GM19025 (cell line): ENCODE results near the gene SLAIN2.

Experiments
- ATAC-seq: cut with Tn5 transposase; IDR thresholded peaks from one replicate; pipeline ENCODE4 v1.9.1; 2021; ENCODE audit warnings: mild to moderate bottlenecking, low read depth, moderate library complexity; ENCODE audit not compliant: unreplicated experiment

SLAIN2 gene

DNA sequence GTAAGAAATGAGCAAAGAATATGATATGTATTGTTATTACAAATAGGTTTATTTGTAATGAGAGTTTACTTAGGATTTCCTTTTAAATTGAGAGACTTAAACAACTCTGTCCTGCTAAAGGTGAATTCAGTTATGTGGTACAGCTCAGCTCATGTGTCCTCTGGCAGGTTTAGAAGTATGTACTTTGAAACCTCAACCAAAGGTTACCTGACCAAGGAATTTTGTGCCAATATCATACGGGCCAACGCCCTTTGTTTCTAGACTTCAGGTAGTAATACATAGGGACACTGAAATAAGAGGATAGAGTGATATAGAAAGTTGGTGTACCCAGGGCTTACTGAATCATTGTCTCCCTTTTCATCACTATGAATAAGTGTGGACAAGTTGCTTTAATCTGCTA lies 25.7 kb downstream of the SLAIN2 start:
- no peak for ATAC-seq

DNA sequence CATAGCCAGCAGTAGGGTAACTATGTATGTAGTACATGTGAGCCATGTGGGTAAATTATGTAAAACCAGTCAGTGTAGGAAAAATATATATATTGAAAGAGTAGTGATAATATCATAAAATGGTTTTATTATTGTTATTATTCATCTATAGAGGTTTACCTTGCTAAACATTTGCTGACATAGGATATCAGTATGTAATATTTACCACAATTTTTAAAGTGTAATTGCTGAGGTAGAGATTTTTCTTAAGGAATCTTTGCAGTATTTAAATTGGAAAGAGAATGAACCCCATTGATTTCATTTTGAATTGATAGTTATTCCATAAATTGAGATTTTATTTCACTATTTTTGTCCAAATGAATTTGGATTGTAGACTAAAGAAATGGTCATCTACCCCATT lies 27.1 kb downstream of the SLAIN2 start:
- ATAC-seq, result no peak

DNA sequence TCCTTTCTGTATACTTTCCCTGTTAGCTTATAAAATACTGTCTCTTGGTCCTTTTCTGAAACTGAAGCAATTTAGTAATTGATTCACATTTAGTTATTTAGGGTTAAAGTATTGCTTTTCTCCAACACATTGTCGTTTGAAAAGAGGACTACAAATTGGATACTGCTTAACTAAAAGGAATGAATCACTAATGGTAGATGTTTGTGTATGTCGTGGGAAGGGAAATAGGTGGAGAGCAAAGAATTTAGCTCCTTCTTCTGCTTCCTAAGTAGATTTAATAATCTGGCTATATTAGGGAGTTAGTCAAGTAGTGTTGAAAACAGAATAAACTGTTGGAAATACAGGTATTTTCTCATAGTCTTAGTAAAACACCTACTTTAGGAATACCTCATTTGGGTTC lies 27.9 kb downstream of the SLAIN2 start:
- ATAC-seq, result no peak

DNA sequence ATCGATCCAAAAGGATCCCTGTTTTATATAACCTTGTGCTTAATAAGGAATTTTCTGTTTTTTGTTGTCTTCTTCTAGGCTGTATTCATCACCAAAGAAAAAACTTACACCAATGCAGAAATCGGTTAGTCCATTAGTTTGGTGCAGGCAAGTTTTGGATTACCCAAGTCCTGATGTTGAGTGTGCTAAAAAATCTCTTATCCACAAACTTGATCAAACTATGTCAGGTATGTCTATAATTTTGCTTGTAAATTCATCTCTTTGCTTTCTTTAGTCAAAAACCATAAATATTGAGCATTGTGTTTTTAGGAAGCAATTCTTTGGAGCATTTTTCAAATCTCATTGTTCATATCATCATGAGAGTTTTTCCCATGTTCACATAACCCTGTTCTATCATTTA lies 28.4 kb downstream of the SLAIN2 start:
- ATAC-seq, result no peak

DNA sequence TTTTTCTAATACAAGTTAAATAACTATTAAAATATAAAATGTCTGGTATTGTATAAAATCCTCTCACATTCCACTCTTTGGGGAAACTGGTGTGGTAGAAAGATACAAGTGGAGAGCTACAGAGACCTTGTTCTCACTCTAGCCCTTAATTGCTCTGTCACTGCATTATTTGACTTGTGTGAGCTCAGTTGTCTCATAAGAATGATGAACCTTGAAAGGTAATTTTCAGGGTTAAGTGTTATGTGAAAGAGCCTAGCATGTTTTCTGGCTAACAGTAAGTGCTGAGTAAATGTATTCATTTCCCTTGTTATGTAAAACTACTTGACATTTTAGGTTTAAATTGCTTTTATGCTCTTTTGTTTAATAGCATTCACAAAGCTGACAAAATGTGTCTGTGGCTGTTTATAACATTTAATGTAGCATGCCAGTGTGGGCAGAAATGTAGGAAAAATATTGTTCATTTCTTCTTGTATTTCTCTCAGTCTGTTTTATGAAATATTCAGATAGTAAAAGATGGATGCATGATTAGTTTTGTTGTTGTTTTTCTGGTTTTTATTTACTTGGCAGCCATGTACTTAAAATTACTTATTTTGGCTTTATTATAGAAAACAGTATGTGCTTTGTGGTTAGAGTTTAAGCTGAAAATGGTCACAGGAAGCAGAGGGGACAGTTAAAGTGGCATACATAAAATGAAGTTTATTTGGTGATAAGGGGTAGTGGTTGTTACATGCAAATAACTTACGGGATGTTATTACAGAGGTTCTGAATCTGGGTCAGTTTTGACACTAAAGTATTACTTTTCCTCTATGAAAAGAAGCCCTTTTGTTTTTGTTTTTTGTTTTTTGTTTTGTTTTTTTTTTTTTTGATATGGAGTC lies 29.2 kb downstream of the SLAIN2 start:
- no peak for ATAC-seq

DNA sequence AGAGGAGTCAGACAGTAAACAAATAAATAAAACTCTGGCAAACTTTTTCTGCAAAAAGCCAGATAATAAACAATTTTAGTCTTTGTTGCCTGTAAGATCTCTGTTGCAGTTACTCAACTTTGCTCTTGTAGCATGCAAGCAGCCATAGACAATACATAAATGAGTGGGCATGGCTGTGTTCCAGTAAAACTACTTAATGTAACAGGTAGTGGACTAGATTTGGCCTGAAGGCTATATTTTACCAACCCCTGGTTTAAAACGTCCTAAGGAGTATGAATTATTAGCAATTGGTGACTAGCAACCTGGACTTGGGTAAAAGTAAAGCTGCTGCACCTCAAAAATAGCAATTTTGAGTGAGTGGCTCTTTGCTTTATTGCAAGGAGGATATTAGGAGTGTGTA lies 30.9 kb downstream of the SLAIN2 start:
- ATAC-seq, result no peak

DNA sequence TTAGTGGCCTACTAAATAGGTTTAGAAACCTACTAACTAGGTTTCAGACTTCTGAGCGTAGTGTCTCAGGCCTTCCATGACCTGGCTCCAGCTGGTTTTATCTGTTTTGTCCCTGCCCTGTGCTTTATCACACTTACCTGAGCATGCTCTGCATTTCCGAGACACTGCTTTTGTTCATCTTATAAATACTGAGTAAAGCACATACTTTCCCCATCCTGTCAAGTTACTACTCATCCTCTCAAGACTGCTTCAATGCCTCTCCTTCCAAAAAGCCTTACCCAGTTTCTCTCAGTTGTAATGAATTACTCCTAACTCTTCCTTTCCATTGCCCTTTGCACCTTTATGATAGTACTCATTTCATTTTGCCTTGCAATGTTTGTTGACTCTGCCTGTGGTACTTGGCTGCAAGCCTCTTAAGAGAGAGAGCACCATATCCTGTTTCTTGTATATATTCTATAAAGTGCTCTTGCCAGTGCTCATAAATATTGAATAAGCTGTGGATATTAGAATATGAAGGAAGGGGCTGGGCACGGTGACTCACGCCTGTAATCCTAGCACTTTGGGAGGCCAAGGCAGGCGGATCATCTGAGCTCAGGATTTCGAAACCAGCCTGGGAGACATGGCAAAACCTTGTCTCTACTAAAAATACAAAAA lies 34.4 kb downstream of the SLAIN2 start:
- no peak for ATAC-seq

DNA sequence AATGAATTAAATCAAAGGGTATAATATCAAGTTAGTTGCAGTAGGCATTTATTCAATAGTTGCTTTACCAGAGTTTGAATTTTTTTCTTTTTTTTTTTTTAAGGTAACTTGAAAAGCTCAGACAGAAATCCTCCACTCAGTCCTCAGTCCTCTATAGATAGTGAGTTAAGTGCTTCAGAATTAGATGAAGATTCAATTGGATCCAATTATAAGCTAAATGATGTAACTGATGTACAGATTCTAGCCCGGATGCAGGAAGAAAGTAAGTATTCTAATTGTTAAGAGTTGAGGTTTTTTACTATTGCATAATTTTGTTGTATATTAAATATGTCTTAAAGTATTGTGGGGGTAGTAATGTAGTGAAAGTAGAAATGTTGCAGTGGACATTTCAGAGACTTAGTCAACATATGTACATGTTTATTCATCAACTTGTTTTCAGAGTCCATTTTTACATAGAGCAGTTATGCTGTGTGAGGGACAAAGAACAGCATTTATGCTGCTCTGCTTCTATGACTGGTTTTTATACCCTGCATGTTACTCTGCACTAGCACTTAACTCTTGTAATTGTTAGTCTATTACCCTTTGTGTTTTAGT lies 38.4 kb downstream of the SLAIN2 start:
- ATAC-seq, result no peak

DNA sequence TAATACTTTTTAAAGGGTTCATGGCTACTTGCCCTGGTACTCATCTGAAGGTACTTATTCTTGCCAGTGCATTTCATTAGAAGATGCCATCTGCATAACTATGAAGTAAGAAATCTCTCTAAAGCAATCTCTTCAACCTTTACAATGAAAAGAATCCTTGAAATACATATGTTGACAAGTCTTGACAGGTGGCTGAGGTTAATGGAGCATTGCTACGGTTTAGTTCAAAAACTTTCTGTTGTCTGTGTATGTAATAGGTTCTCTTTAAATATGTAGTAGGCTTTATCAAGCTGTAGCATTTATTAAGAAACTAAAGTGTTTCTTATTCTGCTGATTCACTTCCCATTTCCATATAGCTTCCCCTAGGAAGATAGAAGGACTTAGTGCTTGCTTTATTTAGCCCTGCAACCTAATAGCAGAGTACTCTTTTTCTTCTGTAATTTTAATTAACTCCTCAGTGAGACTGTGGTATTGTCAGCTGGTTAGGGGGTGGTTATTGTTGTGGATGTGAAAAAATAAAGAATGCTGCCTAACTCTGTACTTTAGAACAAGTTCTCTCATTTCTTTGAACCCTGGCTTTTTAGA lies 39.3 kb downstream of the SLAIN2 start:
- no peak for ATAC-seq

DNA sequence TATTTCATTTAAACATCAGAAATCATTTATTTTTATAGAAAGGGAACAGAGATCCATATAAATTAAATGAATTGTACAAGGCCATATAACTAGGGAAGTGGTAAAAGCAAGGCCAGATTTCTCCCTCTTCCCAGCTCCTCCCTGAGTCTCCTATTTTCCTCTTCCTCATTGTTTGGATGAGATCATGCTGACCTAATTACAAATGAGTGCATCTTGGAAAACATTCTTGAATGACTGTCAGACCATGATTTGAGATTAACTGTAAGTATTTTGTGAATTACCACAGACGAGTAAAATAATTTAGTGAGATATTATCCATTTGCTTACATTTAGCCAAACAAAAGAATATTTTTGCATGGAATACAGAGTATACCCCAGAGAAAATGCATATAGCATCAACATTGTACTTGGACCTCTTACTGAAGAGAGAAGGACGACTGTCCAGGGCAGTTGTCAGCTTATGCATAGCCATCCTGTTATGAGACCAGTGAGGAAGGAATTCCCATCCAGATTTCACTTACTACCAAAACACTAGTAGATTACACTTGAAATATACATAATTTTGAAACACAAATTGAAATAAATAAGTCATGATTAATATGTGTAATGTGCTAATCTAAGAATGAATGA lies 47.3 kb downstream of the SLAIN2 start:
- no peak for ATAC-seq

DNA sequence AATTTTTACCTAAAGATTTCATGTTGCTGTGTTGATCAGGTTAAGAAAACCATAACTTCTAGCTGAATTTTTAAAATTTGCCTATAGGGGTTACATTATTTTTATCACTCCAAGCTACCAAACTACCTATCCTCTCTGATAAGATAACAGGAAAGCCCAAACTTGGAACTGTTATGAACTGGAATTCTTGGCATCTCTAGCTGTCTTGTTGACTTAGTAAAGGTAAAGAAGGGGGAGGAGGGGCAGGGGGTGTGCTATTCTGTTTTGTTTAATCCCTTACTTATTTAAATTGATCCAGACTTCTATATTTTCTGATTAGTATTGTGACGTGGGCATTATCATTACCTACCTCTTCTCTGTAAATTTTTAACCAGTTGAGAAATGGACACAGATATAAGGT lies 54.7 kb downstream of the SLAIN2 start:
- no peak for ATAC-seq

DNA sequence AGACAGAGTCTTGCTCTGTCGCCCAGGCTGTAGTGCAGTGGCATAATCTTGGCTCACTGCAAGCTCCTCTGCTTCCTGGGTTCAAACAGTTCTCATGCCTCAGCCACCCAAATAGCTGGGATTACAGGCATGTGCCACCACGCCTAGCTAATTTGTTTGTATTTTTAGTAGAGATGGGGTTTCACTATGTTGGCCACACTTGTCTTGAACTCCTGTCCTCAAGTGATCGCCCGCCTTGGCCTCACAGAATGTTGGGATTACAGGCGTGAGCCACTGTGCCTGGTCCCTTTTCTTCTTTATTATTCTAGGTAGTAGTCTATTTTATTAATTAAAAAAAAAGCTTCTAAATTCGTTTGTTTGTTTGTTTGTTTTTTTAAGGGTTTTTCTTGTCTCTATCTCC lies 59.1 kb downstream of the SLAIN2 start:
- ATAC-seq, result no peak

DNA sequence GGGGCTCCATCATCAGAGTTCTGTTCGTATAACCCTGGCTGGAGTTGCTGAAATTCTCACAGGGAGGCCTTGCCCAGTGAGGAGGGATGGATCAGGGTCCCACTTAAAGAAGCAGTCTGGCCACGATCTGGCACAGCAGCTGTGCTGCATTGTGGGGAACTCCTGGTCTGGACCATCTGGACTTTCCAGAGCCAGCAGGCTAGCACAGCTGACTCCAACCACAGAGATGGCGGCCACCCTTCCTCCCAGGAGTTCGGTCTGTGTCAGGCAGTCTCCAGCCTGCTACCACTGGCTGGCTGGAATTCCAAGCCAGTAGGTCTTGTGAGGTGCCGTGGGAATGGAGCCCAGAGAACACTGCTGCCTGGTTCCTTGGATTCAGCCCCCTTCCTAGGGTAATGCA lies 62.0 kb downstream of the SLAIN2 start:
- no peak for ATAC-seq

DNA sequence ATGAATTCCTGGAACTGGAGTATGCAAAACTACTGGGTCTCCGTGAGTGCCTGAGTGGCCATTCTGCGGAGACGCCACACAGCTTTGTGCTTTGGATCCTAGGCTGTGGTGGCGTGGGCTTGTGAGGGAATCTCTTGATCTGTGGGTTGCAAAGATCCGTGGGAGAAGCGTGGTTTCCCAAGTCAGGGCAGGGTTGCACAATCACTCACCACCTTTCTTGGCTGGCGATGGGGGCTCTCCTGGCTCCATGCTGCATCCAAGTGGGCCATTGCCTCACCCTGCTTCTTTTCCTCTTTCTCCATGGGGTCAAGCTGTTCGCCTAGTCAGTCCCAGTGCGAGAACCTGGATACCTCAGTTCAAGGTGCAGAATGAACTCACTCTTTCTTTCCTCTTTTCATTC lies 62.5 kb downstream of the SLAIN2 start:
- ATAC-seq, result no peak

DNA sequence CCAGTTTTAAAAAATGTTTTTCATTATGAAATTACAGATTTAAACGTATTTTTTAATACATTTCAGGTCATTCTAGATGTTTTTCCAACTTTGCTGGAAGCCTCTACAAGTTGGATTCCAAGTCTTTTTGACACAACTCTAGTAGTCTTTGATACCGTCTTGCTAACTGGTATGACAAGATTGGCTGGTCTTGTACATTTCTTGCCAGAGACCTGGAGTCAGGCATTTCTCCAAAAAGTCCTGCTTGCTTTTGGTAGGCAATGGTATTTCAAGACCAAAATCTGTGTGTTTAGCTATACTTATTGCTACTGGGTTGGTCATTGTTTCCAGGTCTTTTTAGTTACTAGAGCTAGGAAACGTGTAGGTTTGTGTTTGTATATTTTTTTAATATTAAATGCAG lies 64.6 kb downstream of the SLAIN2 start:
- no peak for ATAC-seq

DNA sequence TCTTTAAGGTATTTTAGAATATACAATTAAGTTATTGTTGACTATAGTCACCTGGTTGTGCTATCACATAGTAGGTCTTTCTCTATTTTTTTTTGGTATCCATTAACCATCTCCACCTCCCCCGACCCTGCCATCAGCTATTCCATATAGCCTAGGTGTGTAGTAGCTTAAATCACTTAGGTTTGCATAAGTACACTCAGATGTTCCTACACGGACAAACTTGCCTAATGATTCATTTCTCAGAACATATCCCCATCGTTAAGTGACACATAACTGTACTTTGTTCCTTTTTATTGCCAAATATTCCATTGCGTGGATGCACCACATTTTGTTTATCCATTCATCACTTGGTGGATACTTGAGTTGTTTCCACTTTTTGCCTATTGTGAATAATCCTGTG lies 67.9 kb downstream of the SLAIN2 start:
- ATAC-seq, result no peak

DNA sequence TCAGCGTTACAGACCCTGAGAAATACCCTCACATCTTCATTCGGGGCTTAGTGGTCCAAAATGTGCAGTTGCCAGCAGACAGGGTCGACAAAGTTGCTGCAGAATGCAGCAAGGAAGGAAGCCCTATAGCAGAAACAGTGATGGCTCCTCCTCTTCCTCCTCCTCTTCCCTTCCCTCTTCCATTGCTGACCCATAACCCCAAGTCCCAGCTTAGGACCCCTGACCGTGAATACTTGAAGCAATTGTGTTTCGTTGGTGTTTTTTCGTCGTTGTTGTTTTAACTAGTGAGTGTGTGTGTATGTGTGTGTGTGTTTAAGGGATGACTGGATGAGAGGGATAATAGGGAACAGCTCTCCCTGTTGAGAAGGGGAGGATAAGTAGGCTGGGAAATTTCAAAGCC lies 69.5 kb downstream of the SLAIN2 start:
- no peak for ATAC-seq

DNA sequence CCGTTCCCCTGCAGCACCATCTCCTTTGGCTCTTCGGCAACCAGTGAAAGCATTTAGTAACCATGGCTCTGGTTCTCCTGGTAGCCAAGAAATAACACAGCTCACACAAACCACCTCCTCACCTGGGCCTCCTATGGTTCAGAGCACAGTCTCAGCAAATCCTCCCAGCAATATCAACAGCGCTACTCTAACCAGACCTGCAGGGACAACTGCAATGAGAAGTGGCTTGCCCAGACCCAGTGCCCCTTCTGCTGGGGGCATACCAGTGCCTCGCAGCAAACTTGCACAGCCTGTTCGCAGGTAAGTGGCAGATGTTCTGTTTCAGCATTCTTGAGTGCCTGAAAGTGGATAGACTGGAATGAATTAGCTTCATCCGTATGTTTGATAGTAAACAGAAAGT lies 78.8 kb downstream of the SLAIN2 start:
- ATAC-seq, result no peak

DNA sequence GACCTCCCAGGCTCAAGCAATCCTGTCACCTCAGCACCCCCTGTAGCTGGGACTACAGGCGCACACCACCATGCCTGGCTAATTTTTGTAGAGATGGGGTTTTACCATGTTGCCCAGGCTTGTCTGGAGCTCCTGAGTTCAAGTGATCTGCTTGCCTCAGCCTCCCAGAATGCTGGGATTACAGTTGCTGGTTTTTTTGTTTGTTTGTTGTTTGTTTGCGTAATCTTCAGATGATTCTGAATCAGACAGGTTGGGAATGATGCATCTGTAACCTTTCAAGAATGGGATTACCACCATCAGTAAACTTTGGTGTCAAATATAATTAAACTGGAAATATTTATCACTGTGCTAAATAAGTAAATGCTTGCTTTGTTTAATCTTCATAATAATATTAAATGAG lies 79.8 kb downstream of the SLAIN2 start:
- ATAC-seq, result no peak

DNA sequence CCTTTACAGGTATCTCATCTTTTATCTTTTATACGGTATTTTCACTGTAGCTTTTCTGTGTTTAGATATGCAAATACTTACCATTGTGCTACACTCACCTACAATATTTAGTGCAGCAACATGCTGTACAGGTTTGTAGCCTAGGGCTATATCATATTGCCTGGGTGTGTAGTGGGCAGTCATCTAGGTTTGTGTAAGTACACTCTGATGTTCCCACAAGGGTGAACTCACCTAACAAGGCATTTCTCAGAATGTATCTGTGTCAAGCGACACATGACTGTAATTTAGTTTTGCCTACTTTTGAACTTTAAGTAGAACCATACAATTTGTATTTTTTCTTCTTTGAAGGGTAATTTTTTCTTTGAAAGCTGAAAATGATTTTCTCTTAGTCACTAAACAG lies 87.6 kb downstream of the SLAIN2 start:
- ATAC-seq, result no peak
